Large intestine (tissue), 3 donors: ENCODE data around the gene SCYGR8. TPM values are rescaled to one million over a fixed set of nuclear protein-coding genes. Genes with fewer than 3 reads are reported as not detected.
"Not testable (repeated sequence)": the region's sequence is repeated elsewhere in the genome, so short reads cannot be mapped to it uniquely, and the experiment has no call there.

ENCODE experiments used
- DNase-seq, 2 donors: peaks; one replicate each; pipeline versions ENCODE4 v3.0.0 to v3.0.0-alpha.2; 2013
- H3K27ac ChIP-seq: one replicate; pipeline ENCODE4 v1.5.1; 2013; ENCODE audit warnings: low read length
- H3K27me3 ChIP-seq: 2 replicates; pipeline ENCODE4 v1.6.1; 2013; ENCODE audit warnings: low read length; ENCODE audit not compliant: control insufficient read depth, insufficient read depth
- H3K36me3 ChIP-seq: 2 replicates; pipeline ENCODE4 v1.6.1; 2013; ENCODE audit warnings: low read length; ENCODE audit not compliant: control insufficient read depth, insufficient read depth
- H3K4me1 ChIP-seq: one replicate; pipeline ENCODE4 v1.6.1; 2013; ENCODE audit warnings: low read length; ENCODE audit not compliant: control insufficient read depth, insufficient read depth
- H3K4me3 ChIP-seq: one replicate; pipeline ENCODE4 v1.5.1; 2013; ENCODE audit warnings: low read length
- H3K9me3 ChIP-seq: one replicate; pipeline ENCODE4 v1.6.1; 2013; ENCODE audit warnings: mild to moderate bottlenecking, low read depth, low read length, moderate library complexity; ENCODE audit not compliant: control insufficient read depth
- WGBS: methylation state at CpG from one replicate; pipeline ENCODE4 v1.1.5; 2013; ENCODE audit warnings: low lambda C conversion rate; ENCODE audit not compliant: insufficient coverage; 5-methylcytosine and 5-hydroxymethylcytosine counted together
- polyA plus RNA-seq: library from polyadenylated mRNA; unstranded; fragments of 120-200 nt; gene quantifications from one replicate; pipeline ENCODE4 v1.2.1, GENCODE V29; 2013

SCYGR8 gene
- polyA plus RNA-seq, 1 donor, result not detected

DNA sequence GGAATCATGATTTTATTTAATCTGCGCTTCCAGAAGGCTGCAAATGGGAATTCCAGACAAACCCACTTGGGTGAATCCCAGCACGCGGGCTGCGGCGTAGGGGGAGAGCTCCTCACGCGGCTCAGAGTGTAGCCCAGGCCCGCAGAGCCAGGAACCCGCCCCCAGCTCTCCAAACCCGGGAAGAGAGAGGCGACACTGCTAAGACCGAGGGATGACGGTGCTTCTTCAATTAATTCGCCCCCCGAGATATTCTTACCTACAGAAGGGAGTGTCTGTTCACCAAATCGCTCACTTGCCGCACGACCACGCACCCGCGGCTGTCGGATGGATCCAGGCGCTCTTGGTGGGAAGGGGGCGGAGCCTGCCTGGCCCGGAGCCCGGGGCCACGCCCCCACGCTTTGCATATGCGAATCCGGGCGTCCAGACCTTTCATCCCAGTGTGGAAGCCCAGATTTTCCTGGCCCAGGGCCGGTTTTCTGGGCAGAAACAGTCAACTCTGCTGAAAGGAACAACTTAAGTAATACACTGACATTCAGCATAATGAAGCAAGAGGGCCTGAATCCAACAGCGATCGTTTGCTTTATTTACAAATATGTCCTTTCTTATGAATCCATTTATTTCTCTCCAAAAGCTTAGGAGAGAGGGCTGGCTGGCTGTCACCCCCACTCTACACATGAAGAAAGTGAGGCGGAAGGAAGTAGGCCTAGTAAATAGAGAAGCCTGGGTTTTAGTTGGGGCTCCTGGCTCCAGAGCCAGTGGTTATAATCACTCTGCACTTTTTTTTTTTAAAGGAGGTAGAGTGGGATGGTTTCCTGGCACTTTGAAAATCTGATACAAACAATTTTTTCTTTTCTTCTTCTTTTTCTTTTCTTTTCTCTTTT, 27.8 kb upstream of the SCYGR8 start, which contains the start of gene SLC19A3:
Gene SLC19A3 (minus strand): TSS at position 342 of the 881 bp plus-strand sequence. CDS start 15,710 bp downstream, outside the sequence.
- peaks cover 56% of the 10 kb centered on the region for H3K4me1 ChIP-seq
- peak; percentile 91 to 95 for DNase-seq
- H3K4me3 ChIP-seq, result peak within 1 kb of the TSS; percentile 58
- H3K36me3 ChIP-seq, result no peaks in the 10 kb centered on the region
- no peaks in the 10 kb centered on the region for H3K27me3 ChIP-seq
- no CpG with 5 or more reads among the region's 35 CpGs for WGBS
- no peaks in the 10 kb centered on the region for H3K9me3 ChIP-seq
- peak within 1 kb of the TSS; percentile 89 for H3K27ac ChIP-seq

DNA sequence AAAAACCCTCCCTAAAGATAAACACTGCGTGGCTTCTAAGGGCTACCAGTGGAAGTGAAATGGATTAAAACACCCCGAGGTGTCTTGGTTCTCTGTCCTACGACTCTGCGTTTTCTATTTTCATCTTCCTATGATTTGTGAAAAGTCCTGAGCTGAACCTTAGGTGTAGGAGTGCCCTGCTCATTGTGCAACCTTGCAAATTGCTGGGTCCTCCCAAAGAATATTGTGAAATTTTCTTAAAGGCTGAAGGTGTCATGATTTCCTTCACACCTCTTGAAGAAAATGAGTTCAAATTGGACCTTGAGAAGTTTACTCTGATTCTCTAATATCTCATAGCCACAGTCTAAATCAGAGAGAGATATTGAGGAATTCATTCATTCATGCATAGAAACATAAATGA, 26.1 kb upstream of the SCYGR8 start:
- peak; percentile 56 to 75 for DNase-seq
- H3K9me3 ChIP-seq, result no peaks in the 10 kb centered on the region
- no peak overlapping the region for H3K4me3 ChIP-seq
- no peaks in the 10 kb centered on the region for H3K36me3 ChIP-seq
- H3K27ac ChIP-seq, result peak overlapping the region; percentile 30
- WGBS, result no CpG with 5 or more reads among the region's 4 CpGs
- peaks cover 49% of the 10 kb centered on the region for H3K4me1 ChIP-seq
- H3K27me3 ChIP-seq, result no peaks in the 10 kb centered on the region

DNA sequence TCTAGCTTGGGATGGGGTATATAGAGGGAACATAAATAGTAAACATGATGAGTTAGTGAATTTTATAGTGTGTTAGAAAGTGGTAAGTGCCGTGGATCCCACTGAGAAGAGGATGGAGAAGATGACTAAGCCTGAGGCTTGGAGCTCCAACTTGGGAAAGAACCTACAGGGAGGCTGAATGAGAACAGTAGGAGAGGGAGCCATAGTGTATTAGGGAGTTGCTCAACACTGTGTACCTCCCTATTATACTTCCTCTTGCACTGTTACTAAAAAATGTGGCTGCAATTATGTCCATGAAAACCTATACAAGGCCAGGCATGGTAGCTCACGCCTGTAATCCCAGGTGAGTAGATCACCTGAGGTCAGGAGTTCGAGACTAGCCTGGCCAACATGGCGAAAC, 25.0 kb upstream of the SCYGR8 start:
- no peak for DNase-seq
- H3K4me1 ChIP-seq, result peaks cover 49% of the 10 kb centered on the region
- WGBS, result 100% methylated on average over 1 of the region's 4 CpGs

DNA sequence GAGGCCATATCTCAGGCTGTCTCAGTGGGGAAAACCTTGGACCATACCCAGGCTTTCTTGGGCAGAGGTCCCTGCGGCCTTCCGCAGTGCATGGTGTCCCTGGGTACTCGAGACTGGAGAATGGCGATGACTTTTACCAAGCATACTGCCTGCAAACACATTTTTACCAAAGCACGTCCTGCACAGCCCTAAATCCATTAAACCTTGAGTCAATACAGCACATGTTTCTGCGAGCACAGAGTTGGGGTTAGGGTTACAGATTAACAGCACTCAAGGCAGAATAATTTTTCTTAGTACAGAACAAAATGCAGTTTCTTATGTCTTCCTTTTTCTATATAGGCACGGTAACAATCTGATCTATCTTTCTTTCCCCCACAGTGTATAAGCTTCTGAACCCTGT, 22.9 kb upstream of the SCYGR8 start:
- no CpG with 5 or more reads among the region's 7 CpGs for WGBS
- H3K27ac ChIP-seq, result peak overlapping the region; percentile 64
- peak in 1 of 2 donors; percentile 49 for DNase-seq

More for the DNA sequence above, 25.0 kb upstream of the SCYGR8 start:
- no peaks in the 10 kb centered on the region for H3K36me3 ChIP-seq
- no peaks in the 10 kb centered on the region for H3K9me3 ChIP-seq
- no peak overlapping the region for H3K27ac ChIP-seq
- H3K4me3 ChIP-seq, result no peak overlapping the region
- no peaks in the 10 kb centered on the region for H3K27me3 ChIP-seq

DNA sequence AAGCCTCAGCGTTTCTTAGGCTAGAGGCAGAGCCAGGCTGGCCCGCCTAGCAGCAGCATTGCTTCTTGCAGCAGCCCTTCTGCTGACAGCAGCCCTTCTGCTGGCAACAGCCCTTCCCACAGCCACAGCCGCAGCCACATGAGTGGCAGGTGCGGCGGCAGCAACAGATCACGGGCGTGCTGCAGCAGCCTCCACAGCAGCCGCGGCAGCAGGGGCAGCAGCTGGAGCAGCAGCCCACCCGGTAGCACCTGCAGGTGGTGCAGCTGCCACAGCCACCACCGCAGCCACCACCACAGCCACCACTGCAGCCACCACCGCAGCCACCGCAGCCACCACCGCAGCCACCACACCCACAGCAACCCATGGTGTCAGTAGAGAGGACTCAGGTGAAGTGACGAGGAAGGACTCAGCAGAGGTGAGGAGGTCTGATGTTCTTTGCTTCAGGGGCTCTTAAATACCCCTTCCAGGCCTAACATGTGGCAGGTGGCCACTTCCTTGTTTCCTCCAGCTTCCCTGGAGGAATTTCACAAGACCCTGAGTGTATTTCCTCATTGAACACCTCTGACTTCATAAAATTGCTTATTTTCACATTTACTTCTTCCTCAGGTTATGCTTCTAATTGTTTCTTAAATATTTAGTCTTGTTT, 21.2 kb upstream of the SCYGR8 start, which contains the start of gene SCYGR6:
Gene SCYGR6 (minus strand): TSS at position 364 of the 646 bp plus-strand sequence. CDS start 0 bp downstream, at position 364.
- 80% methylated on average over 1 of the region's 15 CpGs for WGBS
- H3K4me3 ChIP-seq, result no peak within 1 kb of the TSS
- H3K27me3 ChIP-seq, result no peaks in the 10 kb centered on the region
- no peak within 1 kb of the TSS for H3K27ac ChIP-seq
- no peaks in the 10 kb centered on the region for H3K9me3 ChIP-seq
- no peaks in the 10 kb centered on the region for H3K36me3 ChIP-seq
- peaks cover 36% of the 10 kb centered on the region for H3K4me1 ChIP-seq
- peak in 1 of 2 donors; percentile 43 for DNase-seq

More for the DNA sequence above, 22.9 kb upstream of the SCYGR8 start:
- not testable (repeated sequence) for H3K36me3 ChIP-seq, H3K27me3 ChIP-seq, H3K4me3 ChIP-seq, H3K9me3 ChIP-seq
- peaks cover 49% of the 10 kb centered on the region for H3K4me1 ChIP-seq

DNA sequence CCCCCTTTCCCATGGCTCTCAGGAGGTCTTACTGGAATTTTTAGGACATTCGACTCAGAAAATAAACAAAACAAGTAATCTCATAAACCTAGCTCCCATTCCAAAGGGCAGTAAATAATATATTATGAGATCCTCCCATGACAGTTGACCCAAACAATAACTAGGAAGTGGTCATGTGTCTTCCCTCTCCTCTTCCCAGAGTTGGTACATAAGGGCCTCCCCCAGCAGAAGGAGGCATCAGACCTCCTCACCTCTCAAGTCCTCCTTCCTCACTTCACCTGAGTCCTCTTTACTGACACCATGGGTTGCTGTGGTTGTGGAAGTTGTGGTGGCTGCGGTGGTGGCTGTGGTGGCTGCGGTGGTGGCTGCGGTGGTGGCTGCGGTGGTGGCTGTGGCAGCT, 17.7 kb upstream of the SCYGR8 start, which contains the start of gene SCYGR7:
Gene SCYGR7 (plus strand): TSS at position 301 of the 400 bp plus-strand sequence. CDS start 0 bp downstream, at position 301.
- no peak within 1 kb of the TSS for H3K27ac ChIP-seq
- DNase-seq, result no peak
- no peaks in the 10 kb centered on the region for H3K9me3 ChIP-seq
- no peak within 1 kb of the TSS for H3K4me3 ChIP-seq
- no CpG with 5 or more reads among the region's 5 CpGs for WGBS
- H3K27me3 ChIP-seq, result no peaks in the 10 kb centered on the region
- H3K36me3 ChIP-seq, result no peaks in the 10 kb centered on the region
- peaks cover 5% of the 10 kb centered on the region for H3K4me1 ChIP-seq

DNA sequence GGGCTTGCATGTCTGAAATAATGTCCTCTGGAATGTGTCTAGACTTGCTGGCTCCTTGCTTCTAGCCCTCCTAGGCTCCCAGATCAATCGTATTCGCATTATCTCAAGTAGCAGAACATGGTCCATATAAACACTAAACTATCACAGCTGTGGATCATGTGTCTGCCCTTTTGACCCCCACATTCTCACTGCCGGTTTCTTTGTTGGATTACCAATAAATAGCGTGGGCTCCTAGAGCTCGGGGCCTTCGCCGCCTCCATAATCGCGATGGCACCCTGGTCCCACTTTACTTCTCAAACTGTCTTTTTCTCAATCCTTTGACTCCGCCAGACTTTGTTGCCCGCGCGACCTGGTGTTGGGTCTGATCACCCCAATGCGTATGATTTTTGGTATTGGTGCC, 6.3 kb upstream of the SCYGR8 start:
- Histone ChIP-seq H3K36me3 (no peaks in the 10 kb centered on the region), H3K9me3 (no peaks in the 10 kb centered on the region), H3K27me3 (no peaks in the 10 kb centered on the region), H3K4me3 (no peak overlapping the region), H3K27ac (peak overlapping the region; percentile 8), H3K4me1 (peaks cover 7% of the 10 kb centered on the region)
- DNase-seq, result peak; percentile 61 to 88
- 58% methylated on average over 8 of the region's 14 CpGs for WGBS

DNA sequence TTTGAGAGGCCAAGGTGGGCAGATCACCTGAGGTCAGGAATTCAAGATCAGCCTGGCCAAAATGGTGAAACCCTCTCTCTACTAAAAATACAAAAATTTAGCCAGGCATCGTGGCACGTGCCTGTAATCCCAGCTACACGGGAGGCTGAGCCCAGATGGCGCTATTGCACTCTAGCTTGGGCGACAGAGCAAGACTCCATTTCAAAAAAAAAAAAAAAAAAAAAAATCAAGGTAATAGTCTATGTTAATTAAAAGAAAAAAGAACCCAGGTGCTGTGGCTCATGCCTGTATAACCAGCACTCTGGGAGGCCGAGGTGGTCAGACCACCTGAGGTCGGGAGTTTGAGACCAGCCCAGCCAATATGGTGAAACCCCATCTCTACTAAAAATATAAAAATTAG, 5.0 kb upstream of the SCYGR8 start:
- not testable (repeated sequence) for DNase-seq, H3K9me3 ChIP-seq, H3K27me3 ChIP-seq, H3K36me3 ChIP-seq, H3K4me1 ChIP-seq, H3K27ac ChIP-seq, H3K4me3 ChIP-seq
- WGBS, result 63% methylated on average over 3 of the region's 7 CpGs

DNA sequence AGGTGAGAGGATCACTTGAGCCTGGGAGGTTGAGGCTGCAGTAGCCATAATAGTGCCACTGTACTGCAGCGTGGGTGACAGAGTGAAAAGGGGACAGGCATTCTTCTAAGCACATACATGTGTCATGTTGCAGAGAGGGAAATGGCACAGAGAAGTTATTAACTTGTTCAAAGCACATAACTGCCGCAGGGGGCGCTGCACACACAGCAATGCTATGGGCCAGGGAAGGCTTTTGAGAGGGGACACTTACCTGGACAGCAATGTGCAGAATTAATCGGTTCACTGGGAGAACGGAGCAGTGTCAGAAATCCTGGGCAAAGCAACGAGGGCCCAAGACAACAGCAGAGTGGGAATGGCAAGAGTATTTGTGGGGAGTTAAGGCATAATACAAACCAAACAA, 2.4 kb downstream of the SCYGR8 start:
- no peak overlapping the region for H3K4me3 ChIP-seq
- no peaks in the 10 kb centered on the region for H3K27me3 ChIP-seq
- no CpG with 5 or more reads among the region's 6 CpGs for WGBS
- H3K4me1 ChIP-seq, result no peaks in the 10 kb centered on the region
- no peaks in the 10 kb centered on the region for H3K36me3 ChIP-seq
- no peaks in the 10 kb centered on the region for H3K9me3 ChIP-seq
- H3K27ac ChIP-seq, result no peak overlapping the region
- DNase-seq, result no peak

DNA sequence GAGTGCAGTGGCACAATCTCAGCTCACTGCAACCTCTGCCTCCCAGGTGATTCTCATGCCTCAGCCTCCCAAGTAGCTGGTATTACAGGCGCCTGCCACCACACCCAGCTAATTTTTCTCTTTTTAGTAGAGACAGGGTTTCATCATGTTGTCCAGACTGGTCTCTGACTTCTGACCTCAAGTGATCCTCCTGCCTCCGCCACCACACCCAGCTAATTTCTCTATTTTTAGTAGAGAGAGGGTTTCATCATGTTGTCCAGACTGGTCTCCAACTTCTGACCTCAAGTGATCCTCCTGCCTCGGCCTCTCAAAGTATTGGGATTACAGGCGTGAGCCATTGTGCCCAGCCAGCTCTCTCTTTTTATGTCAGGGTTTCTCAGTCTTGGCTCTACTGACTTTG, 10.6 kb downstream of the SCYGR8 start:
- not testable (repeated sequence) for H3K36me3 ChIP-seq, H3K9me3 ChIP-seq
- WGBS, result no CpG with 5 or more reads among the region's 4 CpGs

More for the DNA sequence above, 10.6 kb downstream of the SCYGR8 start:
- DNase-seq, H3K27ac ChIP-seq, H3K4me3 ChIP-seq, H3K27me3 ChIP-seq: not testable (repeated sequence)
- H3K4me1 ChIP-seq, result peaks cover 18% of the 10 kb centered on the region
